GM18511 (cell line): ENCODE measurements around the gene PACS2.

Experiments
- ATAC-seq: cut with Tn5 transposase; IDR thresholded peaks from one replicate; pipeline ENCODE4 v1.9.1; 2021; ENCODE audit warnings: mild to moderate bottlenecking, moderate library complexity; ENCODE audit not compliant: unreplicated experiment

PACS2 gene

DNA sequence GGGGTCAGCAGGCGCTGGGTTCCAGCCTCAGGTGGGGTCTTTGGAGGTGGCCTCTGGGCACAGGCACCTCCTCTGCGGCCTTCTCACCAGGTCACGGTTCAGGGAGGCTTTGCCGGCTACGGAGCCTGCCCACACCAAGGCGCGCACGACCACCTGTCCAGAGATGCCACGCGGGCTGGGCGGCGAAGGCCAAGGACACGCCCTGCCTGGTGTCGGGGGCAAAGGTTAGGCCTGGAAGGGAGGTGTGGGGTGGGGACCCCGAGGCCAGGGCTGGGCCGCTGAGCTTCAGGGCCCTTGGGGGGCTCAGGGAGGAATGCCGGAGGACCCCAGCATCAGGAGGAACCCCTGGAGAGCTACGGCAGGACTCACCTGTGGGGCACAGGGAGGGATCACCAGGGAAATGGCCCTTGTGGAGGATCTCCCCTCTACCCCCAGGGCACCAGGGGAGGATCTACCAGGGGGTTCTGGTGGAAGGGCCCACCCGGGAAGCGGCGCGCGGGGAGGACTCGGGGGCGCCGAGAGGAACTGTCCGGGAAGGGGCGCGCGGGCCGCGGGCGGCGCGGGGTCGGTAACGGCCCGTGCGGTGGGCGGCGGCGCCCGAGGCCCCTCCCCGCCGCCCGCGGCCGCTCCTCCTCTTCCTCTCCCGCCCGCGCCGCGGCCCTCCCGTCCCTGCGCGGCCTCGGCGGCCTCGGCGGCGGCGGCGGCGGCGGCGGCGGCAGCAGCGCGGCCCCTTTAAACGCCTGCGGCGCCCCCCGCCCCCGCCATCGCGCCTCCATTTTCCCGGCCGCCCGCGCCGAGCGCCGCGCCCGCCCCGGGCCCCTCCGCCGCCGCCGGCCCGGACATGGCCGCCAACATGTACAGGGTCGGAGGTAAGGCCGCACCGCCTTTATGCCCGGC, 104.9 kb downstream of the PACS2 start, which contains the start of gene MTA1:
MTA1 (plus strand) TSS at position 633 of the 897 bp plus-strand sequence; CDS start at position 842, 209 bp downstream.
- ATAC-seq: peak; percentile 61

DNA sequence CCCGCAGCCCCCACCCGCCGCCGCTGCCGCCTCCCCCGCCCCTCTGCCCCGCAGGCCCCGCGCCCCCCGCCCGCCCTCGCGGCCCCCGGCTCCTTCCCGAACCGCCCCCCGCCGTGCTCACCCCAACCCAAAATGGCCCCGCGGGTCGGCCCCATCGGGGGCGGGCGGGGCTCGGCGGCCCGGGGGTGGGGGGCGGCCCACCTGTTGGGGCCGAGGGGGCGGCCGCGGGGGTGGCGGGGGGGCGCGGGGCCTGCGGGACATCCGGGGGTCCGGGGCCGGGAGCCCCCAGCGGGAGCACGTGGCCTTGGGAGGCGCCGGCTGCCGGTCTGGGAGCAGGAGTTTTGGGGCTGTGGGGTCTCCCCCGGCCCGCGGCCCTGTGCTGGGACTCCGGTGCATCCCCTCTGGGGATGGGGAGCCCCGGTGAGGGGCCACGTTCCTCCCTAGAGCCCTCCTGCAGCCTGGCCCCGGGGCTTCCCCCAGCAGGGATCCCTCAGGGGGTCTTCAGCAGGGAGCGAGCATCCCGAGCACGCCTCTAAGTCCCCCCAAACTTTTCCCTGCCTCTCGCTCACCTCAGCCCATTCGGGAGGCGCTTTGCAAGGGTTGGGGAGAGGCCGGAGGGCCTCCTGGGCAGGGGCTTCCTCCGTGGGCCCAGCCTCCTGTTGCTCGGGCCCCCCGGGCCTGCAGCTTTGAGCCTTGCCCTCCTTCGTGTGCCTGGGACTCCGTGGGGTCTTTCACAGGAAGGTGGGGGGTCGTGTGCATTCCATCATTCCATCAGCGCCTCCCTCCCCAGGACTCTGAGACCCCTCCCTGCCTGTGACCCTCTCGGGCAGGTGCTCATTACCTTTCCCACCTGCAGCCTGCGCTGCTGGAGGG, 105.8 kb downstream of the PACS2 start:
- ATAC-seq: peak; percentile 29

DNA sequence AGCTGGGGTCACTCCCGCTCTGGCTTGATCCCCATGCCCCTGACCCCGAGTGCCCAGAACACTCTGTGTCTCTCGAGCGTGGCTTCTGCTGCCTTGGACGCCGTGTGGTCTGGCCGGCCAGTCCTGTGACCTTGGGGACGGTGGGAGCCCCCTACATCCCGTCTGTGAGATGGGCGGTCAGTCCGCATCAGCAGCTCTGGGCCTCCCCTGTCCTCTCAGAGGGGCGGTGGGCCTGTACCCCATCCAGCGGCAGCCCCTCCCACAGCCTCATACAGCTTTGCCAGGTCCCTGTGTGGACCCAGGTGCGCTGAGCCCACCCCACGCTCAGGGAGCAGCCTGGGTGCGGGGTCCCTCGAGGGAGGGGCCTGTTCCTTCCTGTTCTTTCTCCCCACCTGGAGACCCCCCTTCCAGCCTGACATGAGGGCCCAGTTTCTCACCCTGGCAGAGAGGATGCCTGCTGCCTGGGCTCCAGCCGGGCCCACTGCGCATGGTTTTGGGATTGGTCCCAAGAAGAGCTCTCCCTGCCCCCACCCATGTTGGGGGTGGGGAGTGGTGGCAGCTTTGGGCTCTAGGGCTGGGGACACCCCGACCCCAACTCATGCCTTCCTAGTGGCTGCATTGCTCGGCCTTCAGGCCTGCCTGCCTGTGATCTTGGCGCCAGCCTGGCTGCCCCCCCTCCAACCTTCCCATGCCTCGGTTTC, 106.6 kb downstream of the PACS2 start:
- no peak for ATAC-seq

DNA sequence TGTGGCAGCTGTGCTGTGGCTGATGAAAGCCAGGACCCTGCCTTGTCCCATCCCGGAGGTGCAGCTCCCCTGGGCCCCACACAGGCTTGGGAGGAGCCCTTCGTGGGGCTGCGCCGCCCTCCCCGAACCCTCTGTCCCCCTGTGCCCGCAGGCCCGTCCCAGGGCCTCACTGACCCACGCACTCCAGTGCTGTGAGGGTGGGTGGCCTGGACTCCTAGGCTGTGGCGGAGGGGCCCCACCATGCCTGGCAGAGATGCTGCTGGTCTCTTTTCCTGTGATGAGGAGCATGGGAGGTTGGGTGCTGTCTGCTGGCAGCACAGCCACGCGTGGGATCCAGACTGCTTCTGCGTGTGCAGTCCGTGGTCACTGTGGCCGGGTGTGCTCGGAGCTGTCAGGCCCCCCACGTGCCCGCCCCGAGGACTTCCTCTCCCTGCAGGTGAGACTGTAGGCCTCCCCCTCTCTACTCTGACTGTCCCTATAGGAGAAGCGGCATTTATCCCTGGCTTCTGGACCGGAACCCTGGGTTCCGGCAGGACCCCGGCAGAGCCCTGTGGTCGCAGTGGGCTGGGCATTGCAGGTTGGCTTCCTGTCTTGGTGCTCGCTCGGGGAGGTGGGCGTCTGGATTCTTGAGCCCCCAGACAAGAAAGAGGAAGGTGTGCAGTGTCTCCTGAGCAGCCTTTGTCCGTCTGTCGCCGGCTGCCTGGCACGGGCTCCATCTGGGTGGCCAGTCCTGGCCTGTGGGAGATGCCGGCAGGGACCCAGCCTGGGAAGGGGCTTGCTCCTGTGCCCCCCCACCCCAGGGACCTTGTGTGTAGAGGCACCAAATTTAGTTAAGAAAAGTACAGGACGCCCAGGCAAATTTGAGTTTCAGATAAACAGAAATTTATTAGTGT, 107.4 kb downstream of the PACS2 start:
- ATAC-seq: no peak

DNA sequence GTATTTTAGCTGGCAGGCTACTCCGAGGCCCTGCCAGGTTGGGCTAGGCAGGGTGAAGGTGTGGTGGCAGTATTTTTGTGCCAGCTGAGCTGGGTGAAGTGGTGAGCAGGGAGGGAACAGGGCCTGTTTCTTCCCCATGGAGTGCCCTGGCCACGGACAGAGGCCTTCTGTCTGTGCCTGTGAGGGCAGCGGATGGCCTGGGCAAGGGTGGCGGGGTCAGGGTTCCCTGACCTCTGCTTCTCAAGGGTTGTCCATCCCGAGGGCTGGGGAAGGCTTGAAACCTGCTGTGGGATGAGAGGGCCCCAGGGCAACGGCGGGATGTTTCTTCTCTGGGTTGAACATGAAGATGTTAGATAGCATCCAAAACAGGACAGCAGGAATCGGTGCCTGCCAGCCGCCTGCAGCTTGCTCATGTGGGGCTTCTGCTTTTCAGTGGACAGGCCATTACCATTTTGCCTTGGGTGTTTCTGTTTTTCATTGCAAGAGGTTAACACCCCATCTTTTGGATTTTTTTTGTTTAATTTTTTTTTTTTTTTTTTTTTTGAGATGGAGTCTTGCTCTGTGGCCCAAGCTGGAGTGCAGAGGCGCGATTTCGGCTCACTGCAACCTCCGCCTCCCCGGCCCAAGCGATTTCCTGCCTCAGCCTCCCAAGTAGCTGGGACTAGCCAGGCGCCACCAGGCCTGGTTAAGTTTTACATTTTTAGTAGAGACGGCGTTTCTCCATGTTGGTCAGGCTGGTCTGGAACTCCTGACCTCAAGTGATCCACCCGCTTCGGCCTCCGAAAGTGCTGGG, 108.3 kb downstream of the PACS2 start:
- no peak for ATAC-seq

DNA sequence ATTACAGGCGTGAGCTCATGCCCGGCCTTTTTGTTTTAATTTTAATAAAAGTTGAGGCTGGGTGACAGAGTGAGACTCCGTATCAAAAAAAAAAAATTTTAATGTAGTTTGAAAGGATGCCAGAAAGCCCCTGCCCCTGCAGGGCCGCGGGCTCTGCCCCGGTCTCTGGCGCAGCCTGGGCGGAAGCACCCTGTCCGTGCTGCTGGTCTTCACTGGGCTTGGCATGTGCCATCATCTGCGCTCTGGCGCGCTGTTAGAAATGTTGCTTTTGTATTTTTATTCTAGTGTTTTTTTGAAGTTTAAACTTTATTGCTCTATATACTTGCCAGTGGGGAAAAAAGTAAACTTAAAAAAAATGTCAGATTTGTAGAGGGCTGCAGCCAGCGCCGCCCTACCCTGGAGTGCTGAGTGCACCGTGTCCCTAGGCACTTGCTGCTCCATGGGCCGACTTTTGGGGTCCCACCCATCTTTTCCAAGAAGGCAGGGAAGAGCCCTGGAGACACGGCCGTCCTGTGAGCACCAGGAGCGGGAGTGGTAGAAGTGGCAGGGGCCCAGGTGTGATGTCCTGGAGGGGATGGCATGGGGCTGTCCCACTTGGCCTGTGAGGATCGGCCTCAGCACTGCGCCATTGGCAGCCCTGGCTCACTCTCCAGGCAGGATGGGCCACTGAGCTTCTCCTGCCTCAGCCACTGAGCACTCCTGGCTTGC, 109.1 kb downstream of the PACS2 start:
- ATAC-seq: no peak

DNA sequence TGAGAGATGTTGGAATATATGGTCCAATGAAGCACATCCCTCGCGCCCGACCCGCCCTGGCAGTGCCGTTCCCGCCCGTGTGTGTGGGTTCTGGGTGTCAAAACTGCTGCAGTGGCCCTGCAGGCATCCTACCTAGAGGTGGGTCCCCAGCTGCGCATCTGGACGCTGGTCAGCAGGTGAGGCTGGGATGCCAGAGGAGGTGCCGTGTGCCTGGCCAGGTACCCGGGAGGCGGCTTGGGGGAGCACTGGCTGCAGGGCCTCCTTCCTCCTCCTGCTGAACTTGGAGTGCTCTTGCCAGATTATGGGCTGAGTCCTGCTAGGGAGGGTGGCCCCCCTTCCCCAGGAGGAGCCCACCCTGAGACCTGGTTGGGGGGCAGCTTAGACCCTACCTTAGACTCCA, 110.3 kb downstream of the PACS2 start:
- ATAC-seq: no peak

DNA sequence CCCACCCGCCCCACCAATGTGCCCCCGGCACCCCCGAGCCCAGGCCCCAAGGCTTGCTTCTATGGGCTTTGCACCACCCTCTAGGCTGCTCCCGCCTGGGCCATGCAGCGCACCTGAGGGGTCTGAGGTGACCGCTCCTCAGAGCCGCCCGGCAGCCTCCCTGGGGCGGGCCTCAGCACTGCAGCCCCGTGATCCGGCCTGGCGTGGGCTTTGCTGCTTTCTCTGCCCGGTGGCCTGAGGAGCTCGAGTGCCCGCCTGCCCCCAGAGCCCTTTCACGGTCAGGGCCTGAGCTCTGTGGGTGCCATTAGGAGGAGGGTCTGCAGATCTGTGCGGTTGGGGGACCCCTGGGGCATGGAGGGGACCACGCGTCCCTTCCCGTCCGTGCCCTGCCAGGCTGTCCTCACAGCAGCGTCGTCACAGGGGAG, 111.3 kb downstream of the PACS2 start:
- no peak for ATAC-seq

DNA sequence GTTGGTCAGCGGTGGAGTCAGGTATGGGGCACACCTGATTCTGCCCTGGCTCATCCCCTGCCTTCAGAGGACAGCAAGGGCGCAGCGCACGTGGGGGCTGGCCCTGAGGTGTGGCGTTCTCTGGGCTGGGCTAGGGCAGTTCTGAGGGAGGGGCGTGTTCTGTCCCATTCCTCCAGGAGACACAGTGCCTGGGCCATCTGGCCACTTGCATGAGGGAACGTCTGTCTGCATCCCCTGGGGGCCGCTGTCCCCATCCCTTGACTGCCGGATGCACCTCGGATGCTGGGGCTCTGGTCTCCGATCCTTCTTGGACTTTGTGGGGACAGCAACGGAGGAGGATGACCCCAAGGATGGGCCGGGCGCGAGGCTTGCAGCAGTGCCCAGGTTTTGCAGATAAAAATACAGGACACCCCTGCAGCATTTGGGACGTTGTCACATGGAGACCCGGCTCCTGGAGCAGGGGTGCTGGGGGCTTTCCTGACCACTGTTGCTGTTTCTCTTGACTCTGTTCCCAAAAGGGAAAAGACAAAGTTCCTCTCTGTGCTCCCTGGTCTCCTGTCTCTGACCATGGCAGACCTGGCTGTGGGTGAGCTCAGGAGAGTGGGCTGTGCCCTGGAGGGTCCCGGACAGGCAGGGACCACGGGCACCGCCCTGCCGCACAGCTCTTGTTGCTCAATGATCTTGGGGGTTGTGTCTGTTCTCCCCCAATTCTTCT, 112.0 kb downstream of the PACS2 start:
- no peak for ATAC-seq

DNA sequence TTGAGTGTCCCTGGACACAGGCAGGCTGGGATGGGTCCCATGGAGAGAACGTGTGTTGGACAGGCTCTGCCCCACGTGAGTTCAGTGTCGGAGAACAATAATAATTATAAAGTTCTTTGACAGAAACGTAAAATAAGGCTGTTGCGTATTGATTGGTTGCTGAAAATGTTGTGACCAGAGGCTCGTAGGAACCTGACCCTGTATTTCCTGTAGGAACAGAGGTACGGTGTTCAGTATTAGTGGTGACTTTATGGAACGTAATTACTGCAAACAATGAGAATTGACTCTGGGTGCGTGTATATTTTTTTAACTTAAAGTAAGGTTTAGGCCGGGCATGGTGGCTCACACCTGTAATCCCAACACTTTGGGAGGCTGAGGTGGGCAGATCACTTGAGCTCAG, 112.9 kb downstream of the PACS2 start:
- no peak for ATAC-seq

DNA sequence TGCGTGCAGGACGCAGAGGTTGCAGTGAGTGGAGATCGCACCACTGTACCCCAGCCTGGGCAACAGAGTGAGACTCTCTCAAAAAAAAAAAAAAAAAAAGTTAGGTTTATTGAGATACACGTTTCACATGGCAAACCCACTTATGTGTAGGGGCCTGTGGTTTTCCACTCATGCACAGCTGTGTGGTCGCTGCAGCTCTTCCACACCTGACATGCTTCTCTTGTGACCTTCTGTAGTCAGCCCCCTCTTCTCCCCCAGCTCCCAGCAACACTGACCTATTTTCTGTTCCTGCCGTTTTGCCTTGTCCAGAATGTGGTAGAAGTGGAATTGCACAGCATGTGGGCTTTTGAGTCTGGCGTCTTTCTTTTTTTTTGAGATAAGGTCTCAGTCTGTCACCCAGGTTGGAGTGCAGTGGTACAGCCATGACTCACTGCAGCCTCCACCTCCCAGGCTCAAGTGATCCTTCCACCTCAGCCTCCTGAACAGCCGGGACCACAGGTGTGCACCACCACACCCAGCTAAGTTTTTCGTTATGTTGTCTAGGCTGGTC, 113.5 kb downstream of the PACS2 start:
- no peak for ATAC-seq

DNA sequence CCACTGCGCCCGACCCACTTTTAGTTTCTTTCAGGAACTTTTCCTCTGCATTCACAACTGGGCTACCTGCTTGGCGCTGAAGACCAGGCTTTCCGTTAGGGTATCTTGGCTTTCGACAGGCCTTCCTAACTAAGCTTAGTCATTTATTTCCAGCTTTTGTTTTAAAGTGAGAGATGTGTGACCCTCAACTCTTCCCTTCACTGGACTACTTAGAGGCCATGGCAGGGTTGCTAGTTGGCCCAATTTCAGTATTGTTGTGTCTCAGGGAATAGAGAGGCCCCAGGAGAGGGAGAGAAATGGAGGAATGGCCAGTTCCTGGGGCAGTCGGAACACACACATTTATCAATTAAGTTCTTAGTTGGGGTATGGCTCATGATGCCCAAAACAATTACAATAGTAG, 115.5 kb downstream of the PACS2 start:
- ATAC-seq: no peak

DNA sequence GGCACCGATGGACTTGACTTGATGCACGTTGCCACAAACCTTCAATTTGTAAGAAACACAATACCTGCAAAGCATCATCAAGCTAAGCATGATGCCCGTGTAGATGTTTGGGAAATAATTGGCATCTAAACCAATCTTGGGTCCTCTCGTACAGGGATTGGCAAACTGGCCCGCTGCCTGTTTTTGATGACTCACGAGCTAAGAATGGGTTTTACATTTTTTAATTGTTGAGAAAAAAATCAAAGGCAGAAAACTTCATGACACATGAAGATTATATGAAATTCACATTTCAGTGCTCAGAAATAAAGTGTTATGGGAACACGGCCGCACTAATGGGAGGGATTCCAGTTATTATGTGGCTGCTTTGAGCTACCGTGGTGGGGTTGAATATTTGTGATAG, 116.0 kb downstream of the PACS2 start:
- ATAC-seq: no peak

DNA sequence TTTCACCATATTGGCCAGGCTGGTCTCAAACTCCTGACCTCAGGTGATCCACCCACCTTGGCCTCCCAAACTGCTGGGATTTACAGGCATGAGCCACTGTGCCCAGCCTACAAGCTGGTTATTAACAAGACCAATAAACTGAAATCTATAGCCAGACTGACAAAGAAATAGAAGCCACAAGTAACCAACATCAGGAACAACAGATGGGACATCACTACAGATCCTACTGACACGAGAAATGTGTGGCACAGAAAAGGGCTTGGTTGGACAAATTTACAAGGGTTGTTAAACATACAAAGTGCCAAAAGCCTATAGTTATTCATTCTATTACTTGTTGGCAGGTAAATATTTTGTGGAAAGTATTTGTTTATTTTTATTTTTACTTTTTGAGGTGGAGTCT, 116.7 kb downstream of the PACS2 start:
- ATAC-seq: no peak

DNA sequence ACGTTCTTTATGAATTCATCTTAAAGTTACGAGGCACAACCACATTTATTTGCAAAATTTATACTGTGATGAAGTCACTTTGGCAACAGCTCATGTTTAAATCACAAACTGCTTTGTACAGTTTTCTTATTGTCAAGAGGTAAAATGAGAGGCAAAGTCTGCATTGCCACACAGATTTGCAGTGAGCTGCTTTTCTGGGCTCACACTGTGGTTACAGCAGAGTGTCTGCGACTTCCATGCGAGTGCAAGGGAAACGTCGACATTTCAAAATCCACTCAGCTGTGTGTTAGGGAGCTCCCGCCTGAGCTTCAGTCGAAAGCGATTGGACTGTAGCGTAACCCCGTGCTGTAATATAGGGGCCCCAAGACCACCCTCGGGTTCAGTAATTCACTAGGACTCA, 118.1 kb downstream of the PACS2 start:
- ATAC-seq: no peak

DNA sequence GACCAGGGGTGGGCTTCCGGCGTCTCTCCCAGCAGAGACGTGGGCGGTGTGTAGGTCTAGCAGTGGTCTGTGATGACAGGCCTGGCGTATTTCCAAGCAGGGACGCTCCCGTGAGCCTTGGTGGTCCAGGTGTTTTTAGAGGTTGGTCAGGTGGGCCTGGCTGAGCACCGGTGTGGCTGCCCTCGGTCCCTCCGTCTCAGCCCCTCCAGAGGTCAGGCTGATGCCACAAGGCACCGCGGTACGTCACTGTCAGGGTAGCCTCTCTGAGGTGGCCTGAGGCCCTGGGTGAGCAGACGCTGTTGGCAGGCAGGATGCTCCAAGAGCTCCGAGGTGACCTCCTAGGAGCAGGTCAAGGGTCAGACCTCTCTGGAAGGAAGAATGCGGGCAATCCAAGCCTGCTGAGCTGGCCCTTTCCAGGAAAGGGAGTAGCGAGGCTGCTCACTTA, 118.6 kb downstream of the PACS2 start:
- ATAC-seq: no peak

DNA sequence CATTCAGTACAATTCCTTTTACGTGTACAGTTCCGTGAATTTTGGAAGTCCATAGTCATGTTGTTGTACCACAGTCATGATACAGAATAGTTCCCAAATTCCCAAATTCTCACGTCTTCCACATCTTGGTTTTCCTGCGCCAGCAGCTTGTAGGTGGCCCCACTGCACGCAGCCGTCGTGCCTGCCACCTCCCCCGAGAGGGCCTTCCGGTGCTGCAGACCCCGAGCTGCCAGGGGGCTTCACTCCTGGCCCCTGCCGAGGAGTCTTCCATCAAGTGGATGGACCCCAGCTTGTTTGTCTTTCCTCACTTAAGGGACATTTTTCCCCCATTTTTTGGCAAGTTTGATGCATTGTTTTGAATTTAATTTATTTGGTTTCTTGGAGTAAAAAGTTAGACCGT, 121.9 kb downstream of the PACS2 start:
- no peak for ATAC-seq
